GM10266 (cell line): ENCODE data around the gene FKBP10.
"Not testable (repeated sequence)": the region's sequence is repeated elsewhere in the genome, so short reads cannot be mapped to it uniquely, and the experiment has no call there.

ENCODE experiments used
- DNase-seq: peaks from one replicate; pipeline ENCODE4 v3.0.0; 2012; ENCODE audit errors: extremely low spot score
- TF ChIP-seq, protein P1 (sequence below): IDR thresholded peaks from 2 replicates; pipeline ENCODE4 v1.5.1; 2012; ENCODE audit warnings: mild to moderate bottlenecking, low read depth; ENCODE audit not compliant: control insufficient read depth, insufficient read depth; ENCODE audit errors: missing control alignments

FKBP10 gene

DNA sequence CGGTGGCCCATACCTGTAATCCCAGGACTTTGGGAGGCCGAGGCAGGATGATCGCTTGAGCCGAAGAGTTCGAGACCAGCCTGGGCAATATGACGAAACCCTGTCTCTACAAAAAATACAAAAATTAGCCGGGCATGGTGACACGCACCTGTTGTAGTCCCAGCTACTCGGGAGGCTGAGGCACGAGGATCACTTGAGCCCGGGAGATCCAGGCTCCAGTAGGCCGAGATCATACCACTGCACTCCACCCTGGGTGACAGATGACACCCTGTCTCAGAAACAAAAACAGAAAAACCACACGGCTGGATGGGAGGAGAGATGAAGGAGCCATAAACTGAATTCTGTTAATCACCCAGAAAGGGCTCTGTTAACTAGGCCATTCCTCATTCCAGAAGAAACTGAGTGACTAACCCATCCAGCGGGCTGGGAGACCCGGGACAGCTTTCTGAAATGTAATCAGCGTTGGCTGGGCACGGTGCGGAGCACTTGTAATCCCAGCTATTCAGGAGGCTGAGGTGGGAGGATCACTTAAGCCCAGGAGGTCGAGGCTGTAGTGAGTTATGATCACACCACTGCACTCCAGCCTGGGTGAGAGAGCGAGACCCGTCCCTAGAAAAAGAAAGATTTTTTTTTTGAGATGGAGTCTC, 23.9 kb downstream of the FKBP10 start:
- DNase-seq = no peak
- TF ChIP-seq, protein P1, sequence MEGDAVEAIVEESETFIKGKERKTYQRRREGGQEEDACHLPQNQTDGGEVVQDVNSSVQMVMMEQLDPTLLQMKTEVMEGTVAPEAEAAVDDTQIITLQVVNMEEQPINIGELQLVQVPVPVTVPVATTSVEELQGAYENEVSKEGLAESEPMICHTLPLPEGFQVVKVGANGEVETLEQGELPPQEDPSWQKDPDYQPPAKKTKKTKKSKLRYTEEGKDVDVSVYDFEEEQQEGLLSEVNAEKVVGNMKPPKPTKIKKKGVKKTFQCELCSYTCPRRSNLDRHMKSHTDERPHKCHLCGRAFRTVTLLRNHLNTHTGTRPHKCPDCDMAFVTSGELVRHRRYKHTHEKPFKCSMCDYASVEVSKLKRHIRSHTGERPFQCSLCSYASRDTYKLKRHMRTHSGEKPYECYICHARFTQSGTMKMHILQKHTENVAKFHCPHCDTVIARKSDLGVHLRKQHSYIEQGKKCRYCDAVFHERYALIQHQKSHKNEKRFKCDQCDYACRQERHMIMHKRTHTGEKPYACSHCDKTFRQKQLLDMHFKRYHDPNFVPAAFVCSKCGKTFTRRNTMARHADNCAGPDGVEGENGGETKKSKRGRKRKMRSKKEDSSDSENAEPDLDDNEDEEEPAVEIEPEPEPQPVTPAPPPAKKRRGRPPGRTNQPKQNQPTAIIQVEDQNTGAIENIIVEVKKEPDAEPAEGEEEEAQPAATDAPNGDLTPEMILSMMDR = no peak

DNA sequence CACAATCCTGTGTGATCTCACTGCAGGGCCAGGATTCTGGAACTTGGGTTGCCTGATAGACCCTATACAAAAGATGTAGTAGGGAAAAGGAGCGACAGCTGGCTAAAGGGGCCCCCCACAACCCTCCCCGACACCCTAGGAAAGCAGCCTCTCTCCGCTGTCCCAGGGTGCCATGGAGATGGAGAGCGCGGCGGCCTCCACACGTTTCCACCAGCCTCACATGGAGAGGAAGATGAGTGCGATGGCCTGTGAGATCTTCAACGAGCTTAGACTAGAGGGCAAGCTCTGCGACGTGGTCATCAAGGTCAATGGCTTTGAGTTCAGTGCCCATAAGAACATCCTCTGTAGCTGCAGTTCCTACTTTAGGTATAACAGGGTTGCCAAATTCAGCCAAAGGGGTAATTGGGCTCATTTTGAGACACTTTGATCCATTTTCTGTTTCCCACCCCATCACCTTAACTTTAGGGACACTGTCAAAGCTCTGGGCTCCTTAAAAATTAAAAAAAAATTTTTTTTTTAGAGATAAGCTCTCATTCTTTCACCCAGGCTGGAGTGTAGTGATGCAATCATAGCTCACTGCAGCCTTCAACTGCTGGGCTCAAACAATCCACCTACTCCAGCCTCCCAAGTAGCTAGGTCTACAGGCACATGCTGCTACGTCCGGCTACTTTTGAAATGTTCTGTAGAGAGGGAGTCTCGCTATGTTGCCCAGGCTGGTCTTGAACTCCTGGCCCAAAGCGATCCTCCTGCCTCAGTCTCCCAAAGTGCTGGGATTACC, 25.1 kb downstream of the FKBP10 start, which contains the start of gene KLHL10:
KLHL10 (plus strand) TSS at position 65 of the 778 bp plus-strand sequence; CDS start at position 173, 108 bp downstream.
- no peak for DNase-seq
- TF ChIP-seq, protein P1 = no peak

DNA sequence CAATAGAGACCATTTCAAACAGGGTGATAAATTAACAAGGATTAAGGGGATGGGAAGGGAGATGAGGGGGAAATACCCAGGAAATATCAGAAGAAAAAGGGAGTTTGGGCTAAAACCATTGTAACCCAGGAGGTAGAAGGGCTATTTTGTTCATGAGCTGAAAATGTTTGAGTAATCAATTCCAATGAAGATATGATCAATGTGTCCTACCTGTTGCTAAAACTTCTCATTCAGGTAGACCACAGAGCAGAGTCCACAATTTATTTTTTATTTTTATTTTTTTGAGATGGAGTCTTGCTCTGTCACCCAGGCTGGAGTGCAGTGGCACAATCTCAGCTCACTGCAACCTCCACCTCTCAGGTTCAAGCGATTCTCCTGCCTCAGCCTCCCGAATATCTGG, 26.6 kb downstream of the FKBP10 start:
- not testable (repeated sequence) for DNase-seq

DNA sequence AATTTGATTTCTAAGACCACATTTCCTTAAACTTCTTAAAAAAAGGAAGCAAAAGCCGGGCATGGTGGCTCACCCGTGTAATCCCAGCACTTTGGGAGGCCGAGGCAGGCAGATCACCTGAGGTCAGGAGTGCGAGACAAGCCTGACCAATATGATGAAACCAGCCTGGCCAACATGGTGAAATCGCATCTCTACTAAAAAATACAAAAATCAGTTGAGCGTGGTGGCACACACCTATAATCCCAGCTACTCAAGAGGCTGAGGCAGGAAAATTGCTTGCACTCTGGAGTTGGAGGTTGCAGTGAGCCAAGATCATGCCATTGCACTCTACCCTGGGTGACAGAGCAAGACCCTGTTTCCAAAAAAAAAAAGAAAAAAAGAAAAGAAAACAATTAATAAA, 28.0 kb downstream of the FKBP10 start:
- not testable (repeated sequence) for DNase-seq

DNA sequence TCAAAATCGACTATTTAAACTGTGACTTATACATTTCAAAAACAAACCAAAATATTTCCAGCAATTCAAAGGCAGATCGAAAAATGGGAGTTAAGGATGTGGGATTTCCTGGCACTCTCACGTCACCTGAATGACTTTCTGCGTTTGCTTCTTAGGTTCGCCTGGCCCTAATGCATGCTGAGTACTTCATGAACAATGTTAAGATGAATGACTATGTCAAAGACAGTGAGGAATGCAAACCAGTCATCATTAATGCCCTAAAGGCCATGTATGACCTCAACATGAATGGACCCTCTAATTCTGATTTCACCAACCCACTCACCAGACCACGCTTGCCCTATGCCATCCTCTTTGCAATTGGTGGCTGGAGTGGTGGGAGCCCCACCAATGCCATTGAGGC, 32.2 kb downstream of the FKBP10 start:
- TF ChIP-seq, protein P1 = no peak
- DNase-seq = no peak

DNA sequence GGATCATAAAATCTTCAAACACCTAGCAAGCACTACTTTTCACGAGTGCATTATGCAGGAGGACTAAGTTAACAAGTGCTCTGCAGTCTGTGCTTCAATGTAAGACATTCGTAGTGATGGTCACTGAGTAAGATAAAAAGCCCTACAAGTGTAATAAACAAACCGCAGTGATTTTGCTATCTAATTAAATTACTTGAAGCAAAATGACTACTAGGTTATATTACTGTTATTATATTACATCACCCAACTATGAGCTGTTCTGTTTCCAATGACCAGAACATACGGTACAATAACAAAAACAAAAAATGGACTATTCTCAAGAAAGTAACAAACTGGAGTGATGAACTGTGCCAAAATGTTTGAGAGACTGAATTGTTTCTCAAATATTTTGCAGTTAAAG, 36.0 kb downstream of the FKBP10 start:
- no peak for DNase-seq
- TF ChIP-seq, protein P1 = no peak

DNA sequence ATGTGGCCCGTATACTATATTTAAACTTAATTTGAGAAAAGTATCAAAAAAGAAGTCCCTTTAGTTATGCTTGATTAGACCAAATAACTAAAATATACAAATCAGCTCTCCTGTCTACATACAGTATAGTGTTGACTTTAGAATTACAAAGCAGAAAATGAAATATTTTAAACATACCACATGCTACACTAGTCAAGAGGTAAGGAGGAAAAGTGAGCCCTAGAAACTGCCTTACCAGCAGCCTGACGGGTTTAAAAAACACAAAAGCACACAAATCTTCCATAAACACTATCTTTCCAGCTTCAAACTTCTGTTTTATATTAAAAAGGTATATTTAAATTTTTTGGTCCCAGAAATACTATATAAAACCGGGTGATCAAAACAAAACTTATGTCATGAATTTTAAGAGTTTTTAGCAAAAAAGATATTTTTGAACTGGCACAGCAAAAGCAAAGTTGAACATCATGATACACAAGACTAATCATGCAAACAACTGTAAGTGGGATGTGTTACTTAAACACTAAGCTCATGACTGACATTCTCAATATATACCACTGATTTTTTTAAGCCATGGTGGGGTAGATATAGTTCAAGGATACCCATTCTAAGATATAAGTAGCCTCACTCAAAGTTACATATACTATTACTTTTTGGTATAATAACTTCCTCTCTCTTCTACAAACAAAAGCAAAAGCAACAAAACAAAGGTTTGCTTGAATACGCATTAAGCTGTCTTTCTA, 36.6 kb downstream of the FKBP10 start:
- no peak for DNase-seq
- TF ChIP-seq, protein P1 = no peak

DNA sequence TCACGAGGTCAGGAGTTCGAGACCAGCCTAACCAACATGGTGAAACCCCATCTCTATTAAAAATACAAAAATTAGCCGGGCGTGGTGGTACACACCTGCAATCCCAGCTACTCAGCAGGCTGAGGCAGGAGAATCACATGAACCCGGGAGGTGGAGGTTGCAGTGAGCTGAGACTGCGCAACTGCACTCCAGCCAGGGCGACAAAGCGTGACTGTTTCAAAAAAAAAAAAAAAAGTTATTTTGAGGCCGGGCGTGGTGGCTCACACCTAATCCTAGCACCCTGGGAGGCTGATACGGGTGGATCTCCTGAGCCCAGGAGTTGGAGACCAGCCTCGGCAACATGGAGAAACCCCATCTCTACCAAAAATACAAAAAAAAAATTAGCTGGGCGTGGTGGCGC, 38.6 kb downstream of the FKBP10 start:
- DNase-seq = not testable (repeated sequence)
